ENCODE data around the gene REG1A.

- no peak for TF ChIP-seq SUZ12 (IDR thresholded peaks at IDR 0.05)
- TF ChIP-seq SP1 (IDR thresholded peaks at IDR 0.05) = no peak
Measured at GRCh38 chr2:79084495-79085135, 35.7 kb upstream of the REG1A start.
